ENCODE measurements around the gene BPIFB6.

DNA sequence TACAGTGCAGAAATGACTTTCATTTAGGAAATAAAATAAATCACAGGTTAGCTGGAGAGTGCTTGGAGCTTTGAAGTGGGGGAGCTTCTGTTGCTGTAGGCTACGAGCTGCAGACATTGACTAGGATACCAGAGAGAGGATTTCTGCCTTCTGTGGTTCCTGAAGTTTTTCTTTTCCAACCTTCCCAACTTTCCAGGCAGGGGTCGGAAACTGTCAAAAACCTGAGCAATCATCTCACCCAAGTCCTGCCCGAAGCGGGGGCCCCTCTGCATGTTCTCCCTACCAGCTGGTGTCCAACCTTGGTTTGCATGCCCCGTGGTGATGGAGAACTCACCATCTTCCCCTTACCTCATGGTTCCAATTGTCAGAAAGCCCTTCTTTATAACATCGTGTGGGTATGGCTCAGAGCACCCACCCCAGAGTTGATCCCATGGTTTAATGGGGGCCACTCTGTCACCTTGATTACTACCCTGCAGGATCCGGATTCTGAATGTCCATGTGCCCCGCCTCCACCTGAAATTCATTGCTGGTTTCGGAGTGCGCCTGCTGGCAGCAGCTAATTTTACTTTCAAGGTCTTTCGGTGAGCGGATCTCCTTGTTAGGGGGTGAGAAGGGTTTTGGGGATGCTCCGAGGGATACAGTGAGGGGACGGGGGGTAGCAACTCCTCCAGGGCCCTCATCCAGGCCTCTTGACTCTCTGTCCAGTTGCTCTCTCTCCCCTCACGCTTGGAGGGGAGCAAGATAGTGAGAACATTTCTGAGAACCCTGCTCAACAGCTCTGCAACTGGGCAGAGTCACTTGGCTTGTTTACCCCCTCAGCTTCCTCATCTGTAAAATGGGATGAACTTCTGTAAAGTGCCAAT lies 18.9 kb upstream of the BPIFB6 start:
- TF ChIP-seq CEBPB (IDR thresholded peaks at IDR 0.05; ENCODE audit: low read depth, low read length), result no peak
- TF ChIP-seq POLR2A (IDR thresholded peaks at IDR 0.05; ENCODE audit: low read depth, low read length), result no peak
- TF ChIP-seq BHLHE40 (IDR thresholded peaks at IDR 0.05; ENCODE audit: low read depth, low read length), result no peak
- TF ChIP-seq, protein P1, sequence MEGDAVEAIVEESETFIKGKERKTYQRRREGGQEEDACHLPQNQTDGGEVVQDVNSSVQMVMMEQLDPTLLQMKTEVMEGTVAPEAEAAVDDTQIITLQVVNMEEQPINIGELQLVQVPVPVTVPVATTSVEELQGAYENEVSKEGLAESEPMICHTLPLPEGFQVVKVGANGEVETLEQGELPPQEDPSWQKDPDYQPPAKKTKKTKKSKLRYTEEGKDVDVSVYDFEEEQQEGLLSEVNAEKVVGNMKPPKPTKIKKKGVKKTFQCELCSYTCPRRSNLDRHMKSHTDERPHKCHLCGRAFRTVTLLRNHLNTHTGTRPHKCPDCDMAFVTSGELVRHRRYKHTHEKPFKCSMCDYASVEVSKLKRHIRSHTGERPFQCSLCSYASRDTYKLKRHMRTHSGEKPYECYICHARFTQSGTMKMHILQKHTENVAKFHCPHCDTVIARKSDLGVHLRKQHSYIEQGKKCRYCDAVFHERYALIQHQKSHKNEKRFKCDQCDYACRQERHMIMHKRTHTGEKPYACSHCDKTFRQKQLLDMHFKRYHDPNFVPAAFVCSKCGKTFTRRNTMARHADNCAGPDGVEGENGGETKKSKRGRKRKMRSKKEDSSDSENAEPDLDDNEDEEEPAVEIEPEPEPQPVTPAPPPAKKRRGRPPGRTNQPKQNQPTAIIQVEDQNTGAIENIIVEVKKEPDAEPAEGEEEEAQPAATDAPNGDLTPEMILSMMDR (conservative IDR thresholded peaks at IDR 0.05; ENCODE audit: low read depth, low read length), result no peak
- no peak for TF ChIP-seq USF2 (IDR thresholded peaks at IDR 0.05; ENCODE audit: low read depth, low read length)
- no peak for TF ChIP-seq RCOR1 (IDR thresholded peaks at IDR 0.05; ENCODE audit: insufficient replicate concordance, low read length)
- TF ChIP-seq MAZ (IDR thresholded peaks at IDR 0.05; ENCODE audit: borderline replicate concordance, low read depth, low read length), result no peak
- TF ChIP-seq CHD1 (IDR thresholded peaks at IDR 0.05; ENCODE audit: low read depth, low read length), result no peak
- TF ChIP-seq FOS (IDR thresholded peaks at IDR 0.05; ENCODE audit: low read depth, low read length), result no peak
- no peak for TF ChIP-seq MXI1 (IDR thresholded peaks at IDR 0.05; ENCODE audit: borderline replicate concordance, low read depth, low read length)

All from IMR-90 (cell line).